SJCRH30 (cell line): ENCODE results near the gene AIFM2. TPM values are rescaled to one million over a fixed set of nuclear protein-coding genes. Genes with fewer than 3 reads are reported as not detected.
A peak's percentile ranks its signal among the peaks of the same experiment; 100 is the strongest.
"Not testable (repeated sequence)": the region's sequence is repeated elsewhere in the genome, so short reads cannot be mapped to it uniquely, and the experiment has no call there.

Experiments used
- DNase-seq, 2 experiments: peaks; one replicate each; pipeline ENCODE4 v3.0.0-alpha.2; 2015 to 2020
- H3K27ac ChIP-seq: fragments of 250-450 bp; sonication (Bioruptor Pico); 2 replicates; pipeline ENCODE4 v1.5.1; 2020; ENCODE audit warnings: mild to moderate bottlenecking, moderate library complexity
- H3K27me3 ChIP-seq: fragments of 250-450 bp; sonication (Bioruptor Pico); 2 replicates; pipeline ENCODE4 v1.5.1; 2020; ENCODE audit warnings: mild to moderate bottlenecking, moderate library complexity
- H3K36me3 ChIP-seq: fragments of 250-450 bp; sonication (Bioruptor Pico); 2 replicates; pipeline ENCODE4 v1.5.1; 2020; ENCODE audit warnings: mild to moderate bottlenecking, moderate library complexity
- H3K4me1 ChIP-seq: fragments of 250-450 bp; sonication (Bioruptor Pico); 2 replicates; pipeline ENCODE4 v1.5.1; 2020; ENCODE audit warnings: mild to moderate bottlenecking, moderate library complexity
- H3K4me3 ChIP-seq: fragments of 250-450 bp; sonication (Bioruptor Pico); 2 replicates; pipeline ENCODE4 v1.5.1; 2020; ENCODE audit warnings: mild to moderate bottlenecking, moderate library complexity
- H3K9me3 ChIP-seq: fragments of 250-450 bp; sonication (Bioruptor Pico); replicated peaks from 2 replicates; pipeline ENCODE4 v1.5.1; 2020; ENCODE audit warnings: mild to moderate bottlenecking, moderate library complexity
- total RNA-seq: library from RNA; depleted of rRNA; stranded (reverse); fragments of >200 nt; shearing (Covaris generic); gene quantifications from 2 replicates; pipeline ENCODE4 v1.2.3, GENCODE V29; 2014

Gene AIFM2
- total RNA-seq, 1 experiment from 2014 or later: 1.8 TPM

DNA sequence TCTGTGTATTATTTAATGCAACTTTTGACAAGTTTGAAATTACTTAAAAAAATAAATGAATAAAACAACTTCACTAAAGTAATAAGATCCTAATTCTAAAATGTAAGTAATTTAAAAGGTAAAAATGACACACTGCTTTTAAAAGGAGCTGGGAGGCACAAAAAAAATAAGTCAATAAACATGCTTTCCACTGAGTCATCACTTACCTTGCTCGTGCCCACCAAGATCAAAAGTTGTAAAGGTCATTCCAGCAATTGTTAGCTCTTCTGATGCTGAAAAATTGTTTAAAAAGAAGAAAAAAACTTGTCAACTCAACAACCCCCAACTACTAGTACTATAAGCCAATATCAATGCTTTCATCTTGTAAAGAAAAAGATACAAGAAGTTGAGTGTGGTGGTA is 28.2 kb upstream of the AIFM2 start:
- H3K36me3 ChIP-seq: peaks cover 36% of the 10 kb centered on the region

DNA sequence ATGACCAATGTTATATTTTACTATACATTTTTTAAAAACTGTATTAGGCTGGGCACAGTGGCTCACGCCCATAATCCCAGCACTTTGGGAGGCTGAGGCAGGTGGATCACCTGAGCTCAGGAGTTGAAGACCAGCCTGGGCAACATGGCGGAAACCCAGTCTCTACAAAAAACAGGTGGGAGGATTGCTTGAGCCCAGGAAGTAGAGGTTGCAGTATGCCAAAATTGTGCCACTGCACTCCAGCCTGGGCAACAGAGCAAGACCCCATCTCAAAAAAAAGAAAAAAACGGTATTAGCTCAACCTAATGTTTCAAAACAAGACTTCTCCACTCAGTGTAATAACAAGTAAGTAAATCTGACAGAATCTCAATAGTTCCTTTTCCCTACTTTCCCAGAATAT is 26.7 kb upstream of the AIFM2 start:
- H3K36me3 ChIP-seq: peaks cover 38% of the 10 kb centered on the region
- H3K27ac ChIP-seq, H3K27me3 ChIP-seq, H3K9me3 ChIP-seq, H3K4me1 ChIP-seq, DNase-seq, H3K4me3 ChIP-seq: not testable (repeated sequence)

More for the DNA sequence above, 28.2 kb upstream of the AIFM2 start:
- Histone ChIP-seq H3K4me3 (no peak overlapping the region), H3K27ac (no peak overlapping the region), H3K27me3 (no peaks in the 10 kb centered on the region), H3K4me1 (no peaks in the 10 kb centered on the region), H3K9me3 (no peaks in the 10 kb centered on the region)
- DNase-seq: no peak

DNA sequence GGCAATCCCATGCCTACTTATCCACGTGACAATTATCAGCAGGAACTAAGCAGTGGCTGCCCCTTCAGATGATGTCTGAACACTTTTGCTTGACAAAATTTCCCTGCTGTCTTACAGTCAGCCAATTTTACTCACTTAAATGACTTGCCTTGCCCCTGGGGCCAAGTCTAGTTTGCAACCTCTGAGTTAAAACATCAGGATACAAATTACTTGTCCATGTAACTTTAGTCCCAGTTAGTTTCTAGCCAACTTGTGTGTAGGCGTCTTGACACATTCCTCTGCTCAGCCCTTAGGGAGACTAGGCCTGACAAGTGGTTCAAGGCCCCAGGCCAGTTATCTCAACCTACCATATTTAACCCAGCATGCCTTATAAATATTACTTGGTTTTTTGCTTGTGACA is 25.5 kb upstream of the AIFM2 start:
- no peak for DNase-seq
- no peak overlapping the region for H3K4me3 ChIP-seq
- H3K27ac ChIP-seq: no peak overlapping the region
- H3K4me1 ChIP-seq: no peaks in the 10 kb centered on the region
- H3K9me3 ChIP-seq: no peaks in the 10 kb centered on the region
- no peaks in the 10 kb centered on the region for H3K27me3 ChIP-seq
- peaks cover 48% of the 10 kb centered on the region for H3K36me3 ChIP-seq

DNA sequence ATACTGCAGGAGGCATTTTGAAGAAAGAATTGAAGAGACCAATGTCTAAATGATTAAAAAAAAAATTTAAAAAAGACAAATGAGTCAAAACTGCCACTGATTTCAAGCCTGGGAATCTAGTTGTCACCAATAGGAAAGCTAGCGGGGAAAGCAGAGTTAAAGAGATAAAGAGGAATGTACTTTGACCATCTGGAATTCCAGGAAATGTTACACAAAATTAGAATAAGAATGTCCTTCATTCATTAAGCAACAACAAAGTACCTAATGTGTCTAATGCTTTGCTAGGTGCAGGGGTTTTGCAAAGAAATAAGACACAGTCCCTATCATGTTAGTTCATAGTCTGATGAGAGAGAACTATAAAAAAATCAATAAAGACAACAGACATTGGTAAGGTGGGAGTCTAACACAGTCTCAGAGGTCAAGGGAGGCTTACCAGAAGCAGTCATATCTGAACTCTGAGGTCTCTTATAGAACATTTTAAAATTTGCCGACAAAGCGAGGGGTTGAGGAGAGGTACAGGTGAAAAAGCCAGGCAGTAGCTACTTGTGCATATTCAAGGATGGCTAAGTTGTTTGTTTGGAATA is 22.7 kb upstream of the AIFM2 start:
- Histone ChIP-seq H3K36me3 (peaks cover 62% of the 10 kb centered on the region), H3K4me3 (no peak overlapping the region), H3K27me3 (no peaks in the 10 kb centered on the region)

DNA sequence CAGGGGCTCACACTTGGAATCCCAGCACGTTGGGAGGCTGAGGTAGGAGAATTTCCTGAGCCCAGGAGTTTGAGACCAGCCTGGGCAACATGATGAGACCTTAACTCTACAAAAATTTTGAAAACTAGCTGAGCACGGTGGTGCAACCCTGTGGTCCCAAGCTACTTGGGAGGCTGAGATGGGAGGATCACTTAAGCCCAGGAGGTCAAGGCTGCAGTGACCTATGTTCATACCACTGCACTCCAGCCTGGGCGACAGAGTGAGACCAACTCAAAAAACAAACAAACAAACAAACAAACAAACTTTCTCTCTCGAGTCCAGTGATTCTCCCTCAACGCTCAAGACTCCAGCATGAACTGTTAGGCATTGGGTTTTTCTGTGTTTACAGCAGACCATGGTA is 15.9 kb upstream of the AIFM2 start:
- Histone ChIP-seq H3K36me3 (peaks cover 29% of the 10 kb centered on the region), H3K4me1 (peaks cover 4% of the 10 kb centered on the region; the same call in 1 of the 2 replicates), H3K4me3 (no peak overlapping the region), H3K9me3 (no peaks in the 10 kb centered on the region), H3K27me3 (no peaks in the 10 kb centered on the region), H3K27ac (no peak overlapping the region)
- DNase-seq: no peak

More for the DNA sequence above, 22.7 kb upstream of the AIFM2 start:
- Histone ChIP-seq H3K4me1 (no peaks in the 10 kb centered on the region), H3K27ac (no peak overlapping the region), H3K9me3 (no peaks in the 10 kb centered on the region)
- DNase-seq: no peak

DNA sequence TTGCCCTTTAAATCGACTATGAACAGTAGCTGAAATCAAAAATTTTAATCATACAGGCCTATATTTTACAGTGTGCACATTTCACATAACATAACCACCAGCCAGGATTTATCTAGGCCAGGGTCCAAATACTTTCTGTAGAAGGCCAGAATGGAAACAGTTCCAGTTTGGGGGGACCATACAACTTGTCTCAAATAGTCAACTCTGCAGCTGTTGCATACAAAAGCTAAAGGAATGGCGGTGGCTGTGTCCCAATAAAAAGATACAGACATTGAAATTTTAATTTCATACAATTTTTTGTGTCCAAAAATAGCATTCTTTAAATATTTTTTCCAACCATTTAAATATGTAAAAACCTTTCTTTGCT is 14.6 kb upstream of the AIFM2 start:
- Histone ChIP-seq H3K4me1 (peaks cover 4% of the 10 kb centered on the region; the same call in 1 of the 2 replicates), H3K27ac (peak overlapping the region; percentile 44), H3K4me3 (peak overlapping the region; percentile 66), H3K27me3 (no peaks in the 10 kb centered on the region), H3K9me3 (no peaks in the 10 kb centered on the region), H3K36me3 (peaks cover 17% of the 10 kb centered on the region)
- no peak for DNase-seq

DNA sequence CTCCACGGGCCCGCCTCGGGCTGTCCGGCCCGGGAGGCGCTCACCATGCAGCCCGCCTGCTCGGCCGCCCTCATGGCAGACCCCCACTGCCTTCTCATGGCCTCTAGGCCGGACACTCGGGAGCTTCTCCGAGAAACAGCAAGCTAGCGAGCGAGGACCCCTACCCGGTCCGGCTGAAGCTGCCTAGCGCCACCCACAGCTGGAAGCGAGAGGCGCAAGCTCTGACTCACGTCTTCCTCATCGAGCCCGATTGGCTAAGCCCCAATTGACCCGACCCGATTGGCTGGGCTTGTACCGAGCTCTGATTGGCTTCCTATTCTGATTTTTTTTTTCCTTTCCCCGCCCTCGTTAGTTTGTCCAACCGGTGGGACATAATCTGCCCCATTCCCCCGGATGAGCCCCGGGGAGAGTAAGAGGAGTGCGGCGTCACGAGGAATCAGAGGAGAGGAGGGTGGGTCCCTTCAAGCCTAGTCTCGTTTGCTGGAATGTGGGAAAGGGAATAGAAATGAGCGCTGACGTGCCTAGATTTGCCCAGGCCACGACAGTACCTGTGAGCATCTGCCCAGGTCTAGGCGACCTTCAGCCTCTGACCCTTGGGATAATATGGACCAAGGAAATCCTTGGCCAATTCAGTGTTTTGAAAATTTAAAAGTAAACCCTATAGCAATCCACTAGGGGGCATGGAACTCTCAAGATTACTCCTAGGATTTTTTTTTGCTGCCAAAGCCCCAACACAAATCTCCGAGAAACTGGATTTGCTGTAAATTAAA is 14.0 kb upstream of the AIFM2 start, which contains the start of gene TYSND1:
TSS of gene TYSND1 (minus strand) at position 212 of the 770 bp plus-strand sequence. CDS start at position 98, 114 bp downstream.
- Histone ChIP-seq H3K4me3 (peak within 1 kb of the TSS; percentile 66), H3K36me3 (peaks cover 11% of the 10 kb centered on the region), H3K4me1 (peaks cover 4% of the 10 kb centered on the region; the same call in 1 of the 2 replicates), H3K9me3 (no peaks in the 10 kb centered on the region), H3K27me3 (no peaks in the 10 kb centered on the region), H3K27ac (peak within 1 kb of the TSS; percentile 66)
- DNase-seq: peak; percentile 96 to 99

DNA sequence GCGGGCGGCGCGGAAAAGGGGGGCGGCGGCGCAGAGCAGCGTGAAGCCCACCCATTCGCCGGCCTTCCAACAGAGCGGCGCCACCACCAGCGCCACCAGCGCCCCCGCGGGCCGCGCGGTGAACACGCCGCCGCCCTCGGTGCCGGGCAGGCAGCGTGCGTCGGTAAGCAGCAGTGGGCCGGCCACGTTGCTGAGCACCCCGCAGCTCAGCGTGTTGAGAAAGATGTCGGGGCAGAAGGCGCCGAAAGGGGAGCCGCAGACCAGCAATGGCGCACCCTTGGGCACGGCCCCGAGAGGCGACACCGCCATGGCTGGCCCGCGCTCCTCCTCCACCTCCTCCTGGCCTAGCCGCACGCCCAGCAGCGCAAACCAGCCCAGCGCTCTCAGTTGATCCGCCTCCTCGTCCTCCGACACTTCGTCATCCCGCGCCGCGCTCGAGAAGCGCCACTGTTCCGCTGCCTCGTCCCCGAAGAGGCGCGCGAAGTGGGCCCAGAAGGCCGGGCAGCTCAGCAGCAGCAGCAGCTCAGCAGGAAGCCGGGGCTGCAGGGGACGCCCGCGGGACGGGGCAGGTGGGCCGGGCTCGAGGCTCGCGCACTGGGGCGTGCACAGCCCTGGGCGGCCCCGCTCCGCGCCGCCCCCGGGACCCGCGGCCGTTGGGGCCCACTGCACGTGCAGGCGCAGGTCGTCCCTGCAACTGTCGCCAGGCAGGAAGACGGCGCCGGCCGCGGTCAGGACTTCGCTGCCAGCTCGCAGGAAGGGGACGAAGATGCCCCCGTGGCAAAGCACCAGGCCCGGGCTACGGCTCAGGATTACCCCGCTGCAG is 13.3 kb upstream of the AIFM2 start:
- Histone ChIP-seq H3K9me3 (no peaks in the 10 kb centered on the region), H3K36me3 (peaks cover 11% of the 10 kb centered on the region), H3K27ac (peak overlapping the region; percentile 66), H3K4me1 (peaks cover 4% of the 10 kb centered on the region; the same call in 1 of the 2 replicates), H3K27me3 (no peaks in the 10 kb centered on the region), H3K4me3 (peak overlapping the region; percentile 66)
- DNase-seq: peak; percentile 49 to 66

DNA sequence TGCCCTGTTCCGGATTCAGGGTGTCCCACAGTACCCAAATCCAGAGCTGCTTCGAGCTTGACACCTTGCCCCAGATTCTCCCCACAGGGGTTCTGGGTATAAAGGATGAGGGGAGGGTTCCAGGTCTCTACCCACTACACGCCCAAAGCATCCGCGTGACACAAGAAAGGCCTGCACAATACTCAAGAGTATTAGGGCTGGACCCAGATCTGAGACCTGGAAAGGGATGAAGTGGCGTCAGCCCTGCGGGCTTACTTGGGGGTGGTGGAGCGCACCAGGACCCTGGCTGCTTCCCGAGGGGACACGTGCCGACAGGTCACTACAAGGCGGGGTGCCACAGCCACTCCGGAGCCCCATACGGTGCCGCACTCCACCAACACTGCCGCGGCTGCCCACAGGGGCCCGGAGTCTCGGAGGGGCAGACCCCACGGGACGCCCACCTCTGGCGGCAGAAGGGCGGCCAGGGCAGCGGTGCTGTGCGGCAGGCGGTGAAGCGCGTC is 12.6 kb upstream of the AIFM2 start:
- H3K9me3 ChIP-seq: no peaks in the 10 kb centered on the region
- peaks cover 5% of the 10 kb centered on the region for H3K36me3 ChIP-seq
- peak overlapping the region; percentile 66; the same call in 1 of the 2 replicates for H3K27ac ChIP-seq
- peaks cover 4% of the 10 kb centered on the region; the same call in 1 of the 2 replicates for H3K4me1 ChIP-seq
- no peaks in the 10 kb centered on the region for H3K27me3 ChIP-seq
- DNase-seq: peak; percentile 4 to 16
- H3K4me3 ChIP-seq: peak overlapping the region; percentile 66

DNA sequence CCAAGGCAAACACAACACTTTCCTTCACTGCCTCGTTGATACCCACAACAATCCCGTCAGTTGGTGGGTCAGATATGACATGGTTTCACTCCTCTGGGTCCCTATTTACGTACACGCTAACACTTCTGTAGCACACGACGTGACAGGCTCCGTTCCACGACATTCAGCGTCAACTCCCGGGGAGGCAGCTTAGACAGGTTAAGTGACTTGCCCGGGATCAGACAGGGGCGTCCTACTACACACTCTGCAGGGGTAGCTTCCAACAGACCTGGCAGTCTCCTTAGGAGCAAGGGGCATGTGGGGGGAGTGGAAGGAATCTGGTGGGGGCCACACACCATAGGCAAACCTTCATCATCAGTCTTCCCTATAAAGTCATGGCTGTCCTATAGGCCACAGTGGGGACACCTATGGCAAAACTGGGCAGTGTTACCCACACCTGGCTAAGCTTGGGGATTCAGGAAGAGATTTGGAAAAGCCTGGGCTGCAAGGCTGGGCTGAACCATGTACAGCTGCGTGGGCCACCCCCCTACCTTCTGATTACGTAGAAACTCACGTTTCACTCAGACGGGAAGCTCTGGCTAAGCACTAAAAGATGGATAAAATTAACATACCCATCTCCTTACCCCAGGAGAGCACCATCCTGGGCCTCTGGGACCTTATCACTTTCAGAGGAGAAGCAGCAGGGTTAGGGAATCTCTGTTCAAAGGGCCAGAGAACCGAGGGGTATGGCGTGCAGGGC is 11.9 kb upstream of the AIFM2 start:
- Histone ChIP-seq H3K27ac (no peak overlapping the region), H3K9me3 (no peaks in the 10 kb centered on the region), H3K36me3 (peaks cover under 1% of the 10 kb centered on the region), H3K27me3 (no peaks in the 10 kb centered on the region), H3K4me1 (peaks cover 4% of the 10 kb centered on the region; the same call in 1 of the 2 replicates), H3K4me3 (peak overlapping the region; percentile 66; the same call in 1 of the 2 replicates)
- DNase-seq: no peak

DNA sequence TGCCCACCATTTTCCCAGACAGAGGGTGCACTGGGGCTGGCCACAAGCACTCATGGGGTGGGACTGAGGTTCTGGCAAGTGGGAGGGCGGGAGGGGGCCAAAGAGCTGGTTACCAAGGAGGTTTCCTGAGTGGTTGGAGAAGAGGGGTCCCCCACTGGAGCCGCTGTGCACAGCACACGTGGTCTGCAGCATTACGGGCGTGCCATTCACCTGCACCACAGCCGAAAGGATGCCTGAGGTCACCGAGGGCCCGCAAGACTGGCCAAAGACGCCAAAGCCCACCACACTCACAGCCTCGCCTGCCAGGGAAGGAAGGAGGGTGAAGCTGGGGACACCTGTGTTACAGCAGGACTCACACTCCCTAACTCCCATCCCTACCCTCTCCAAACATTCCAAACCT is 9.9 kb upstream of the AIFM2 start:
- no peak for DNase-seq
- Histone ChIP-seq H3K4me1 (peaks cover 4% of the 10 kb centered on the region; the same call in 1 of the 2 replicates), H3K27ac (no peak overlapping the region)

DNA sequence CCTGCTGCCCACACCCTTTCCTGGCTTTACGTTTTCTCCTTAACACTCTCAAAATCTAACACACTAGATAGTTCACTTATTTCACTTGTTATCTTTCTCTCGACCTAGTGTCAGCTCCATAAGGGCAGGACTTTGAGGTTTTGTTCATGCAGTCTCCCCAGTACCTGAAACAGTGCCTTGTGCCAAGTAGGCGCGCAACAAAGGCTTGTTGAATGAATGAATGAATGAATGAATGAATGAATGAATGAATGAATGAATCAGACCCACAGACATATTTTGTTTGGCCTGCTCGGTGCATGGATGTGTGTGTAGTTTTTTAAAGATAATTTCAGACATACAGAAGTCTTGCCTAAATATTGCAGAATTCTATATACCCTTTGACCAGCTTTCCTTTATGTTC is 7.7 kb upstream of the AIFM2 start:
- DNase-seq: no peak
- H3K27me3 ChIP-seq: no peaks in the 10 kb centered on the region
- no peaks in the 10 kb centered on the region for H3K36me3 ChIP-seq
- H3K4me3 ChIP-seq: no peak overlapping the region
- H3K27ac ChIP-seq: no peak overlapping the region
- H3K4me1 ChIP-seq: 0 out of 2 replicates have a peak, but pooled peaks cover 2% of the 10 kb centered on the region
- no peaks in the 10 kb centered on the region for H3K9me3 ChIP-seq

More for the DNA sequence above, 9.9 kb upstream of the AIFM2 start:
- Histone ChIP-seq H3K9me3 (no peaks in the 10 kb centered on the region), H3K4me3 (no peak overlapping the region), H3K27me3 (no peaks in the 10 kb centered on the region), H3K36me3 (no peaks in the 10 kb centered on the region)

DNA sequence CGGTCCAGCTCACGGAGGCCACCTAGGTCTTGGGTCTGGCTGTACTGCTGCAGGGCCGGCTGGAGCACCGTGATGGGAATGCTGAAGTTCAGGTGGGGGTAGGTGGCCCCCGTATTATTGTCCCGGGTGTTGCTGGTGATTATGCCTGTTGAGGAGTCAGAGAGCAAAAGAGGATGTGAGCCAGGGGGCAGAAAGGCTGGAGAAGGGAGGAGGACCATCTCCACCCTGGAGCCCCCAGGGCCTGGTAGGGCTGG is 7.3 kb upstream of the AIFM2 start:
- Histone ChIP-seq H3K4me1 (0 out of 2 replicates have a peak, but pooled peaks cover 2% of the 10 kb centered on the region), H3K9me3 (no peaks in the 10 kb centered on the region), H3K27me3 (no peaks in the 10 kb centered on the region), H3K4me3 (no peak overlapping the region), H3K27ac (no peak overlapping the region), H3K36me3 (no peaks in the 10 kb centered on the region)
- no peak for DNase-seq
